ENCODE data around the gene TRPC3.

TRPC3 gene

DNA sequence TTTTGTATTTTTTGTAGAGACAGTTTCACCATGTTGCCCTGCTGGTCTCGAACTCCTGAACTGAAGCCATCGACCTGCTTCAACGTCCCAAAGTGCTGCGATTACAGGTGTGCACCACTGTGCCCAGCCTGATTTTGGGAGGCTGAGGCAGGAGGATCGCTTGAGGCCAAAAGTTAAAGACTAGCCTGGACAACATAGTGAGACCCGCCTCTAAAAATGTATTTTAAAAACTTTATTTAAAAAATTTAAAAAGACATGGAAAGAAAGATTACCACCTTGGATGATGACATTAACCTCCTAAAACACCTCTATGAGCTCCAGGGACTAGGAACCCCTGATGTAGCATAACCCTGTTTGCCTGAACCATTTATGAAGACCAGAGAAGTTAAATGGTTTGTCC lies 75.8 kb downstream of the TRPC3 start:
- DNase-seq (ENCODE audit: low read depth in 1 of 2, low spot score in 1 of 2) = no peak

DNA sequence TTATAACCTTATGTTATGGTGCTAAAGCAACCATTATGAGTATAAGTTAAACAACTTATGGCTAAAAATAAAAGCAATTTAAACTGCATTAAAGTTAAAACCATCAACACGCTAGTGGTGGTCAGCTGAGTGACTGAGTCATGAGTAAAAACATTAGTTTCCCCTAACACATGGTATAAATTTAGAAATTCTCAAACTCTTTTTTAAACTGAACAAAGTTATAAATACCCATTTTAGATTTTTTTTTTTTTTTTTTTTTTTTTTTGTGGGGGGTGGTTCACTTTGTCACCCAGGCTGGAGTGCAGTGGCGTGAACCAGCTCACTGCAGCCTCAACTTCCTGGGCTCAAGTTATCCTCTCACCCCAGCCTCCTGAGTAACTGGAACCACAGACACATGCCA lies 76.2 kb downstream of the TRPC3 start:
- no peak for DNase-seq (ENCODE audit: low read depth in 1 of 2, low spot score in 1 of 2)

DNA sequence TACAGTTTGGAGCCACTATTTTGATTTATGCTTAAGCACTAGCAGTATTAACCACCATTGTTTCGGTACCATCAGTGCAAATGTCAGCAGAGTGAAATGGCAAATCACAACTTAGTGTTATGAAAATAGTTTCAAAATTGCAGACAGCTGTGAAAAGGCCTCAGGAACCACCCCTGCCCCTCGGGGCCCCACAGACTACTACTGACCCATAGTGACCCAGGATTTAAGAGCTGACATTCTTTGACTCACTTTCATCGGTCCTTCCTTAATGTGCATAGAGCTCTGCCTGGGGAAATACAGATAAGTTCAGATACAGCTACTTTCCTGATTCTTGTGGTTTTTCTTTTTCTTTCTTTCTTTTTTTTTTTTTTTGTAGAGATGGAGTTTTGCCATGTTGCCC lies 78.3 kb downstream of the TRPC3 start:
- no peak for DNase-seq (ENCODE audit: low read depth in 1 of 2, low spot score in 1 of 2)

DNA sequence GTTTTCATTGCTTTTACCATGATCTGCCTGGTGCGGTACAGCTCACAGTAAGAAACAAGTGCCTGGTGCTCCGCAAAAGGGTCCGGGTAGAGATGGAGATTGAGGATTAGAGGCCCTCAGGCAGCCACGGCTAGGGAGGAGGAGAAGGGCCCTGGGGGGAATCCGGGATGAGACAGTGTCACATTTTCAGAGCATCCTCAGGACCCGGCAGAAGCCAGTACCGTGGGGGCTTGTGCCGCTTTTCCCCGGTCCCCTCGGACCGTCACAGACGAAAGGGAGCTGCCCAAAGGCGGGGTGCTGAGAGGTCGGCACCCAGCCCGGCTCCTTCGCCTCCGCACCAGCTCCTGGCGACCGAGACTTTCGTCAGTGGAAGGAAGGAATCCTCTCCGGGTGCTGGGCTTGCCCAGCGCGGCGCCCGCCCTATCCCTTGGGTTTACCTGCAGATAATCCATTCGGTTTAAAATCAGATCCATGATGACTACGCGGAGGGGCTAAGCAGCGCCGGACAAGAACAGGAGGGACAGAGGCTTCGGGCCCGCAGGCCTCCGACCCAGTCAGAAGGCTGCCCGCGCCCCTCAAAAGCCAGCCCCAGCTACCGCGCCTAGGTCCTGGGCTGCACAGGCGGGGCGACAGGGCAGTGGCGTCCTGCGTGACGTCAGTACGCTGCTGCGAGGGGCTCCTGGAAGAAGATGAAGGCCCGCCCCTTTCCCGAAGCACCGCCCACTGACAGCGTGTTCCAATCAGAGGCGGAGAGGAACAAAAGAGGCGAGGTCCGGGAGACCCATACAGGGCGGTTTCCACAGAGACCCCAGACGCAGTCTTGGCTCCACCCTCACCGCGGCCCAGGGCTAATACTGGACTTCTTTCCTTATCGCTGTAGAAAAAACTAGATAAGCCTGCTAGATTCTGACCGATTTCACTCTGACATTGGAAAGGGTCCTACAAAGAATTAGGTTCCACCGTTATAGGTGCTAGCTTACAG lies 81.7 kb downstream of the TRPC3 start, which contains the start of gene BBS7:
TSS of gene BBS7 (minus strand) at position 634 of the 982 bp plus-strand sequence. CDS start at position 473, 161 bp downstream.
- peak; percentile 85 to 95 for DNase-seq (ENCODE audit: low read depth in 1 of 2, low spot score in 1 of 2)

DNA sequence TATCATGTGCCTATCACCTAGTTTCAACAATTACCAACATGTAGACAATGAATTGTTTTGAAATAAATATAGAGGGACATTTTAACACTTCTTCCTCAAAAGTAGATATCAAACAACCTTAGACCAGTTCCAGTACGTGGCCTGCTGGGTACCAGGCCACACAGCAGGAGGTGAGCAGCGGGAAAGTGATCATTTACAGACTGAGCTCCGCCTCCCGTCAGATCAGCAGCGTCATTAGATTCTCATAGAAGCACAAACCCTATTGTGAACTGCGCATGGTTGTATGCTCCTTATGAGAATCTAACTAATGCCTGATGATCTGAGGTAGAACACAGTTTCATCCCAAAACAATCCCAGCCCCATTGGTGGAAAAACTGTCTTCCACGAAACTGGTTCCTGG lies 88.1 kb downstream of the TRPC3 start:
- no peak for DNase-seq (ENCODE audit: low read depth in 1 of 2, low spot score in 1 of 2)

DNA sequence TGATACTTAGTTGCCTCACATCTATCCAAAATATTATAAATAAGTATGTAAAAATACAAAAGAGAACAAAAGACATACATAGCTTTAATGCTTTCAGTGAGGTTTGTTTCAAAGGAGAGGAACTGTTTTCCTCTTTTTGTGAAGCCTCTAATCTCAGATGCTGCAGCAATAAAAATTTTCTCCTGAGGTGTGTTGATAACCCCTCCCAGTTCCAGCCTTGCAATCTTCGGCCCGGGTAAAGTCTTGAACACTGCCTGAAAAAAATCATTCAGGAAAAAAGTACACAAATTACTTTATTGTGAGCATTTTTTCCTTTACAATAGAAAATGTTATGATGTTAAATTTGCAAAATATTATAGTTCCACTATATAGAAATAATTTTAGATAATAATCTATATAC lies 90.4 kb downstream of the TRPC3 start:
- DNase-seq (ENCODE audit: low read depth in 1 of 2, low spot score in 1 of 2) = no peak

DNA sequence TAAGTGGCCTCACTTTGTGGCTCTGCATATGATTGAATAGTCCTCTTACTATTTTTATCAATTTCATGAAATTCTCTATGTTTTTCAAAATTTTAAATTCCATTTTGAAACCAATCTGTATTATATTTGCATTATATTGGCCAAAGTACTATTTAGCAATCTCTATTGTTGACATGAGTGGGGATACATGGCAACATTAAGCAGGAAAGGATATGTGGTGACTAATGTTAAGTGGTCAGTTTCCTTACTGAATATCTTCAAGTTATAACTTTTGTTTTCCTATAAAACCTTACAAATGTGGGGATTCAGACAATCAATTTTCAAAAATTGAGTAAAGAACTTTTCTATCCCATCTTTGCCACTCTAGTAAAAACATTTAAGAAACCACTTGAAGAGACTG lies 91.7 kb downstream of the TRPC3 start:
- no peak for DNase-seq (ENCODE audit: low read depth in 1 of 2, low spot score in 1 of 2)

DNA sequence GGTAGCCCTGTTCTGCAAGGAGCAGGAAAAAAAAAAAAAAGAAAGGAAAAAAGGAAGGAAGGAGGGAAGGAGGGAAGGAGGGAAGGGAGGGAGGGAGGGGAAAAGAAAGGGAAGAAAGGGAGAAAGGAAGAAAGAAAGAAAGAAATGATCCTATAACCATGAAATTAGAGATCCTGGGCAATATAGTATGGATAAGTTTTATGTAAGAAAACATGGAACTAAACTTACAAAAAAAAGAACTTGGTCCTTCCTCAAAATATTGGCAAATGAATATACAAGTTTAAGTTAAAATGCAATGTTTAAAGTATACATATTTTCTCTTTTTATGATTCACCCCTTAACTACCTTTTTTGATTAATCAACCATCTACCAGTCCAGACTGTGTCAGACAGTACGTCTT lies 100.5 kb downstream of the TRPC3 start:
- no peak for DNase-seq (ENCODE audit: low read depth in 1 of 2, low spot score in 1 of 2)

DNA sequence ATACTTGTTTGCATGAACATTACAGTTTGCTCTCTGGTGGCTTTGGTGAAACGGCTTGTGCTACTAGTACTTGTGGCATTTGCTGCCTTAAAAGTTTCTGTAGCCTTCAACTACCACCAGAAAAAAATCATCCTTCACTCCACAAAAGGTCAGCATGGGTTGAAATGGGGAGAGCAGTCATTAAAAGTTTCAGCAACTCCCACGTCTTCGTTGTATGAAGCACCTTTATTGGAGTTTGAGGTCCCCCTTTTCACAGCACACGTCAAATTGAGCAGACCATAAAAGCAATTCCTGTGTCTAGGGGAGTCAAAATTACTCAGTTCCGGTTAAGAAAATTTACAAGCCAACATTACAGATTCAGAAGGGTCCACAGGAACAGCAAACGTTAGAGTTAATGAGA lies 105.2 kb downstream of the TRPC3 start:
- no peak for DNase-seq (ENCODE audit: low read depth in 1 of 2, low spot score in 1 of 2)

DNA sequence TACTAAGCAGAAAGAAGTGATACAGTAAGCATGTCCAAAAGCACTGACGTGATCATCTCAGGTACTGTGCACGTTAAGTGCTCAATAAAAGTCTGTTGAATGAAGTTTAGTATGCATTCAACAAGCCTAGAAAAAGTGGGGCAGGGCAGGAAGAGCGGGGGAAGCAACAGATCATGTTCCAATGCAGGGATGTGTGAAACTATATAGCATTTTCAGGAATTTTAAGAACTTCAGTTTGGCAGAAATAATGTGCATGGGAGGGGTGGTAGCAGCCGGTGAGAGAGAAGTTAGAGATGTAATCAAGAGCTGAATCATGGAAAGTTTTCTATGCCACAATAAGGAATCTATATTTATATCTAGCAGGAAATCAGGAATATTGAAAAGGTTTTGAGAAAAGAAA lies 109.0 kb downstream of the TRPC3 start:
- DNase-seq (ENCODE audit: low read depth in 1 of 2, low spot score in 1 of 2) = no peak

DNA sequence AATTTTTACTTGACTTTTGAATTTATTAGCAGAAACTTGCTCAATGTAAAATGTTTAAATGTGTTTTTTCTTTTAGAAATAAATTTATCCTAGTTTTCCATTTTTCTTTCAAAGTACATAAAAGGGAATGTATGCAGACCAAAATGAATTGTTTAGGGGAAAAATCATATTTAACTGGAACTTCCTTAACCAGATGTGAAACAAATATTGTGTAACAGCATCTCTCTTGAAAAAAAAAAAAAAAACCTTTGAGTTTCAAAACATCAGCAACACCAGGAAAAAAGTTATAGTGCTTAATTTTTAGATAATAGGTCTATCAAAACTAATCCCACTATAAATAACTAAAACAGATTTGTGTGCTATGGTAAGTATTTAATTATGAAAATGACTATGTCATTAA lies 113.7 kb downstream of the TRPC3 start:
- no peak for DNase-seq (ENCODE audit: low read depth in 1 of 2, low spot score in 1 of 2)

DNA sequence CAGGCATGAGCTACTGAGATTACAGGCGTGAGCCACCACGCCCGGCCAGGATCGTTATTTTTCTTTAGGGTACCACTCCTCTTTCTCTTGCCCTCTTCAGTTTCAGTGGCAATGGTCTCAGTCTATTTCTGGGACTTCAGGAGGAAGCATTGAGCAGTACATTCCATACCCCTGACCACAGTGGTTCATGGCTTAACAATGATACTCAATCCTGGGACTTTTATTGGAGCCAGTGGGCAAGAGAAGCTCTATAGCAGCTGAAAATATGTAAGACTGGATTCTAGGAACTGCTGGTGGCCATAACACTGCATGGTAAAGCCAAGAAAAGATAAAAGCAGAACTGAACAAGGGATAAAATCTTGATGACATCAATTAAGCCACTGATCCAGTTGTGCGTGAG lies 122.3 kb downstream of the TRPC3 start:
- DNase-seq (ENCODE audit: low read depth in 1 of 2, low spot score in 1 of 2) = no peak
